ENCODE data around the gene GNB5. TPM values are rescaled to one million over a fixed set of nuclear protein-coding genes. Genes with fewer than 3 reads are reported as not detected.

The GNB5 gene
- total RNA-seq, 2 donors from 2014 or later: 19.1 to 20.7 TPM

- H3K27me3 ChIP-seq (ENCODE audit: control insufficient read depth, insufficient read depth, low read length, poor library complexity, severe bottlenecking): no peaks in the 10 kb centered on the region
- no peak overlapping the region for H3K4me3 ChIP-seq (ENCODE audit: low read length)
- WGBS, 2 experiments (ENCODE audit: insufficient coverage in 1 of 2, insufficient read length in 1 of 2): 98% methylated on average over 2 of the region's 2 CpGs; no CpG with 5 or more reads in 1 of the 2 experiments
- Mint-ChIP-seq H3K27me3 (ENCODE audit: insufficient read depth) (no peaks in the 10 kb centered on the region), H3K9me3 (no peaks in the 10 kb centered on the region), H3K36me3 (ENCODE audit: low read depth) (no peaks in the 10 kb centered on the region), H3K27ac (no peak overlapping the region), H3K4me3 (no peak overlapping the region), H3K4me1 (peaks cover 26% of the 10 kb centered on the region)
- DNase-seq: peak; percentile 28
- TF ChIP-seq CTCF (conservative IDR thresholded peaks at IDR 0.05): no peak
- H3K27ac ChIP-seq (ENCODE audit: low read depth, low read length): no peak overlapping the region
- no peaks in the 10 kb centered on the region for H3K9me3 ChIP-seq (ENCODE audit: control insufficient read depth, low read length)
- no peak overlapping the region for H3K9ac ChIP-seq (ENCODE audit: extremely low read depth, low read length, poor library complexity, severe bottlenecking)
- H3K4me1 ChIP-seq (ENCODE audit: control insufficient read depth, insufficient read depth, low read length): no peaks in the 10 kb centered on the region
- H3K36me3 ChIP-seq (ENCODE audit: control insufficient read depth, insufficient read depth, low read length): no peaks in the 10 kb centered on the region
Measured at GRCh38 chr15:52105846-52106245, 85.3 kb downstream of the GNB5 start.

GRCh38 chr15:52104532-52105004, 86.6 kb downstream of the GNB5 start:
- Mint-ChIP-seq H3K27ac (no peak overlapping the region), H3K4me3 (no peak overlapping the region), H3K9me3 (no peaks in the 10 kb centered on the region), H3K36me3 (ENCODE audit: low read depth) (no peaks in the 10 kb centered on the region), H3K27me3 (ENCODE audit: insufficient read depth) (no peaks in the 10 kb centered on the region), H3K4me1 (peaks cover 21% of the 10 kb centered on the region)
- no peak overlapping the region for H3K27ac ChIP-seq (ENCODE audit: low read depth, low read length)
- no peaks in the 10 kb centered on the region for H3K9me3 ChIP-seq (ENCODE audit: control insufficient read depth, low read length)
- no peak overlapping the region for H3K4me3 ChIP-seq (ENCODE audit: low read length)
- DNase-seq: peak; percentile 18
- H3K9ac ChIP-seq (ENCODE audit: extremely low read depth, low read length, poor library complexity, severe bottlenecking): no peak overlapping the region
- WGBS, 2 experiments (ENCODE audit: insufficient coverage in 1 of 2, insufficient read length in 1 of 2): 86 to 91% methylated on average over 3 to 4 of the region's 5 CpGs
- H3K27me3 ChIP-seq (ENCODE audit: control insufficient read depth, insufficient read depth, low read length, poor library complexity, severe bottlenecking): no peaks in the 10 kb centered on the region
- no peaks in the 10 kb centered on the region for H3K4me1 ChIP-seq (ENCODE audit: control insufficient read depth, insufficient read depth, low read length)
- no peaks in the 10 kb centered on the region for H3K36me3 ChIP-seq (ENCODE audit: control insufficient read depth, insufficient read depth, low read length)
- no peak for TF ChIP-seq CTCF (conservative IDR thresholded peaks at IDR 0.05)

GRCh38 chr15:52103217-52104207, 87.7 kb downstream of the GNB5 start:
- Mint-ChIP-seq H3K4me1 (peaks cover 16% of the 10 kb centered on the region), H3K27me3 (ENCODE audit: insufficient read depth) (no peaks in the 10 kb centered on the region), H3K27ac (no peak overlapping the region), H3K4me3 (no peak overlapping the region), H3K36me3 (ENCODE audit: low read depth) (no peaks in the 10 kb centered on the region), H3K9me3 (peaks cover 2% of the 10 kb centered on the region)
- Histone ChIP-seq H3K36me3 (ENCODE audit: control insufficient read depth, insufficient read depth, low read length) (no peaks in the 10 kb centered on the region), H3K9me3 (ENCODE audit: control insufficient read depth, low read length) (no peaks in the 10 kb centered on the region), H3K9ac (ENCODE audit: extremely low read depth, low read length, poor library complexity, severe bottlenecking) (no peak overlapping the region), H3K4me3 (ENCODE audit: low read length) (no peak overlapping the region), H3K4me1 (ENCODE audit: control insufficient read depth, insufficient read depth, low read length) (no peaks in the 10 kb centered on the region), H3K27me3 (ENCODE audit: control insufficient read depth, insufficient read depth, low read length, poor library complexity, severe bottlenecking) (no peaks in the 10 kb centered on the region), H3K27ac (ENCODE audit: low read depth, low read length) (no peak overlapping the region)
- no peak for TF ChIP-seq CTCF (conservative IDR thresholded peaks at IDR 0.05)
- WGBS, 2 experiments (ENCODE audit: insufficient coverage in 1 of 2, insufficient read length in 1 of 2): 88 to 91% methylated on average over 2 to 5 of the region's 5 CpGs
- DNase-seq: peak; percentile 47
